Thoracic aorta (tissue), 2 donors: ENCODE results near the gene NF1. TPM values are rescaled to one million over a fixed set of nuclear protein-coding genes. Genes with fewer than 3 reads are reported as not detected.

ENCODE experiments used
- ATAC-seq: fragments of 150-250 bp; one replicate; pipeline ENCODE4 v1.8.0; 2017; ENCODE audit warnings: low read depth; ENCODE audit not compliant: insufficient number of reproducible peaks, low FRiP score
- DNase-seq: peaks from one replicate; pipeline ENCODE4 v3.0.0-alpha.2; 2020; ENCODE audit warnings: low spot score
- H3K27ac ChIP-seq, 2 donors: fragments of 200-600 bp; sonication (generic); 1 replicate in 1 of 2; 2 replicates in 1 of 2; pipeline ENCODE4 v1.5.1; 2016; ENCODE audit warnings: mild to moderate bottlenecking in 2 of 2, moderate library complexity in 2 of 2
- H3K27me3 ChIP-seq: fragments of 200-600 bp; sonication (generic); replicated peaks from 2 replicates; pipeline ENCODE4 v1.6.0; 2016; ENCODE audit warnings: mild to moderate bottlenecking; ENCODE audit not compliant: insufficient read depth
- H3K36me3 ChIP-seq: fragments of 200-600 bp; sonication (generic); one replicate; pipeline ENCODE4 v1.5.1; 2016
- H3K4me1 ChIP-seq, 2 donors: fragments of 200-600 bp; sonication (generic); 1 replicate in 1 of 2; 2 replicates in 1 of 2; pipeline versions ENCODE4 v1.5.1 to v1.6.0; 2016; ENCODE audit warnings: low read depth in 2 of 2, mild to moderate bottlenecking in 1 of 2; ENCODE audit not compliant: control insufficient read depth in 1 of 2
- H3K4me3 ChIP-seq: fragments of 200-600 bp; sonication (generic); 2 replicates; pipeline ENCODE4 v1.5.1; 2016; ENCODE audit warnings: mild to moderate bottlenecking
- H3K9me3 ChIP-seq: fragments of 200-600 bp; sonication (generic); 2 replicates; pipeline ENCODE4 v1.5.1; 2016
- total RNA-seq, 2 donors: library from RNA; depleted of rRNA; stranded (reverse); fragments of >200 nt; gene quantifications; one replicate each; pipeline versions ENCODE4 v1.1.0 to v1.2.3, GENCODE V29; 2016
- TF ChIP-seq, protein P1 (sequence below): fragments of 200-600 bp; sonication (generic); IDR thresholded peaks from one replicate; pipeline ENCODE4 v1.5.1; 2019; ENCODE audit warnings: antibody characterized with exemption

The NF1 gene
- total RNA-seq, 2 donors from 2014 or later, result 60.9 to 105 TPM

DNA sequence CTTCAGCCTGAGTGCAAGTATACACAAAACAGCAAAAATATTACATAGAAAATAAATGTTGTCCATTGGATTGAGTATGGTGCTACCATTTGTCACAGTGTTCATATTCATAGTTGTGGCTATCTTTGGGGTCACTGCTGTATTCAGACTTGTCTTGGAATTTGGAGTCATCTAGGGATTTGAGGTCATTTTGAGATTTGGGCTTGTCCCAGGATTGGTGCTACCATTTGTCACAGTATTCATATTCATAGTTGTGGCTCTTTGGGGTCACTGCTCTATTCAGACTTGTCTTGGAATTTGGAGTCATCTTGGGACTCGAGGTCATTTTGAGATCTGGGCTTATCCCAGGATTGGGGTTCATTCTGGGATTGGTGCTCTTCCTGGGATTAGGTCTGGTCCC, 177.5 kb downstream of the NF1 start:
- no peak for ATAC-seq
- Histone ChIP-seq H3K9me3 (no peaks in the 10 kb centered on the region), H3K4me1 (peaks cover 24 to 28% of the 10 kb centered on the region in 2 donors), H3K36me3 (no peaks in the 10 kb centered on the region), H3K27ac (no peak overlapping the region), H3K27me3 (no peaks in the 10 kb centered on the region), H3K4me3 (no peak overlapping the region)
- TF ChIP-seq, protein P1, sequence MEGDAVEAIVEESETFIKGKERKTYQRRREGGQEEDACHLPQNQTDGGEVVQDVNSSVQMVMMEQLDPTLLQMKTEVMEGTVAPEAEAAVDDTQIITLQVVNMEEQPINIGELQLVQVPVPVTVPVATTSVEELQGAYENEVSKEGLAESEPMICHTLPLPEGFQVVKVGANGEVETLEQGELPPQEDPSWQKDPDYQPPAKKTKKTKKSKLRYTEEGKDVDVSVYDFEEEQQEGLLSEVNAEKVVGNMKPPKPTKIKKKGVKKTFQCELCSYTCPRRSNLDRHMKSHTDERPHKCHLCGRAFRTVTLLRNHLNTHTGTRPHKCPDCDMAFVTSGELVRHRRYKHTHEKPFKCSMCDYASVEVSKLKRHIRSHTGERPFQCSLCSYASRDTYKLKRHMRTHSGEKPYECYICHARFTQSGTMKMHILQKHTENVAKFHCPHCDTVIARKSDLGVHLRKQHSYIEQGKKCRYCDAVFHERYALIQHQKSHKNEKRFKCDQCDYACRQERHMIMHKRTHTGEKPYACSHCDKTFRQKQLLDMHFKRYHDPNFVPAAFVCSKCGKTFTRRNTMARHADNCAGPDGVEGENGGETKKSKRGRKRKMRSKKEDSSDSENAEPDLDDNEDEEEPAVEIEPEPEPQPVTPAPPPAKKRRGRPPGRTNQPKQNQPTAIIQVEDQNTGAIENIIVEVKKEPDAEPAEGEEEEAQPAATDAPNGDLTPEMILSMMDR, result no peak
- DNase-seq, result no peak

DNA sequence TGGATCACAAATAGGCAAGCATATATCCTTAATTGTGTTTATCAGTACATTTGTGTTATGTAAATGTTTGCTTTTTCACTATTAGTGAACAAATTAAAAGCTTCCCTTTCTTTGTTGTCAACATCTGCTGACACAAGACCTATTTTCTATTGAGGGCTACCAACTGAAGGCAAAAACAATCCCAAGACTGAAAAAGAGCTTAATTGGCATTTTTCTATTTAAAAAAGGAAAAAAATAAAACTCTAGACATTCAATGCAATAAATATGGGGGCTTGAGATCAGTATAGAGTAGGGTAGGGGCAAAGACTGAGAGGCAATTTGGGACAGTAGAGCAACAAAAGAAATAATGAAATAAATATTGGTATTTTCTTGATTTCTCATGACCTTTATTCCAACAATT, 178.0 kb downstream of the NF1 start:
- Histone ChIP-seq H3K4me3 (no peak overlapping the region), H3K27ac (no peak overlapping the region), H3K36me3 (no peaks in the 10 kb centered on the region), H3K9me3 (no peaks in the 10 kb centered on the region), H3K27me3 (no peaks in the 10 kb centered on the region), H3K4me1 (peaks cover 24 to 27% of the 10 kb centered on the region in 2 donors)
- TF ChIP-seq, protein P1, result no peak
- ATAC-seq, result no peak
- DNase-seq, result no peak

DNA sequence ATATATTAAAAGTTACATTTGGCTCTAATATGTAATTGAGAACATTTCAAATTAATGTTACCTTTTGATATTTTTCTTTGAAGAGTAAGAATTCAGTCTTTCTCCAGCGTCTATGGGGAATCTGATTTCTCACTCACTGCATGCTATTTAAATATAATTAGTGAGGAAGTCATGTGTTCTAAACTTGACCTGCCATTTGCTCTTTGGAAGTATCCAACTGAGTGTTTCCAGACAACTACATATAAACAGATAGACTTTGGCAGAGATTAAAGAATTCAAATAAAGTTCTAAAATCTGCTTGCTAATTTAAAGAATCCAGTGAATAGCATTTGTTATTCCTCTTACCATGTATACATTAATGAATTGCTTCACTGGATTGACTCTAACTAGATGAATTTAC, 178.7 kb downstream of the NF1 start:
- H3K4me1 ChIP-seq, result peaks cover 17 to 20% of the 10 kb centered on the region in 2 donors
- TF ChIP-seq, protein P1, result no peak

DNA sequence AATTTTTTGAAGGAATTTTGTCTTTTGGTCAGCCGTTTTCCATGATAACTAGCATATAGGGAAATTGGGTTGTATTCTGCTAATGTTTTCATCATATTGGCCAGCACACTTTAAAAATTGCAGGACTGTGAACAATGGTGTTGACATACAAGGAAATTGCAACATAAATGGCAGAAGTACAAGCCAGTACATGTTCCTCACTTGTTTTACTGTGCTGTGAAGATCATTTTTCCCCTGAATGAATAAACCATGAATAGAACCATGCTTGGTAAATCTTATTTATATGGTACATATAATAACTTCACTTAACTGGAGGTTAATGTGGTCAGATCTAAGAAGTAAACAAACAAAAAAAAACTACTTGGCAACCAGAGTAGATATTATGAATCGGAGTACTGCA, 179.5 kb downstream of the NF1 start:
- TF ChIP-seq, protein P1, result no peak
- Histone ChIP-seq H3K4me1 (peaks cover 13 to 14% of the 10 kb centered on the region in 2 donors), H3K27ac (no peak overlapping the region), H3K27me3 (no peaks in the 10 kb centered on the region), H3K9me3 (no peaks in the 10 kb centered on the region), H3K4me3 (no peak overlapping the region), H3K36me3 (no peaks in the 10 kb centered on the region)
- ATAC-seq (peak; percentile 64), DNase-seq (no peak)

More for the DNA sequence above, 178.7 kb downstream of the NF1 start:
- H3K27me3 ChIP-seq, result no peaks in the 10 kb centered on the region
- no peaks in the 10 kb centered on the region for H3K9me3 ChIP-seq
- no peaks in the 10 kb centered on the region for H3K36me3 ChIP-seq
- no peak for ATAC-seq
- no peak overlapping the region for H3K4me3 ChIP-seq
- DNase-seq, result no peak
- no peak overlapping the region for H3K27ac ChIP-seq

DNA sequence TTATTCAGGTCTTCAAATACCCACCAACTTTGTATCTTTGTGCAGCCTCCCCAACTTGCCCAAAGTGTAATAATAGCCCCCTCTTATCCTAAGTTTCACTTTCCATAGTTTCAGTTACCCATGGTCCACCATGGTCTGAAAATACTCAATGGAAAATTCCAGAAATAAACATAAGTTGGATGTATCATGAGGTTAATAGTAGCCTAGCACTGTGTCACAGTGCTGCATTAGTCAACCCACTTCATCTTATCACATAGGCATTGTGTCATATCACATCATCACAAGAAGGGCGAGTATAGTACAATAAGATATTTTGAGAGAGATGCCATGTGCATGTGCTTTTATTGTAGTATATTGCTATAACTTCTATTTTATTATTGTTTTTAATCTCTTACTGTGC, 180.3 kb downstream of the NF1 start:
- TF ChIP-seq, protein P1, result no peak
- H3K4me3 ChIP-seq, result no peak overlapping the region
- ATAC-seq, result no peak
- DNase-seq, result no peak
- H3K27me3 ChIP-seq, result no peaks in the 10 kb centered on the region
- no peaks in the 10 kb centered on the region for H3K9me3 ChIP-seq
- peaks cover 4 to 8% of the 10 kb centered on the region in 2 donors for H3K4me1 ChIP-seq
- no peaks in the 10 kb centered on the region for H3K36me3 ChIP-seq
- H3K27ac ChIP-seq, result no peak overlapping the region
